NT2/D1 (cell line): ENCODE data around the gene PRSS35.

ENCODE experiments used
- SUZ12 ChIP-seq: IDR thresholded peaks from 2 replicates; pipeline ENCODE4 v1.6.1; 2011; ENCODE audit not compliant: insufficient read length, insufficient read depth; ENCODE audit errors: extremely low read depth
- YY1 ChIP-seq: IDR thresholded peaks from 2 replicates; pipeline ENCODE4 v1.6.1; 2011; ENCODE audit not compliant: insufficient read length, insufficient read depth
- ZNF274 ChIP-seq: IDR thresholded peaks from 2 replicates; pipeline ENCODE4 v1.6.1; 2011; ENCODE audit warnings: mild to moderate bottlenecking, low read depth, low read length

DNA sequence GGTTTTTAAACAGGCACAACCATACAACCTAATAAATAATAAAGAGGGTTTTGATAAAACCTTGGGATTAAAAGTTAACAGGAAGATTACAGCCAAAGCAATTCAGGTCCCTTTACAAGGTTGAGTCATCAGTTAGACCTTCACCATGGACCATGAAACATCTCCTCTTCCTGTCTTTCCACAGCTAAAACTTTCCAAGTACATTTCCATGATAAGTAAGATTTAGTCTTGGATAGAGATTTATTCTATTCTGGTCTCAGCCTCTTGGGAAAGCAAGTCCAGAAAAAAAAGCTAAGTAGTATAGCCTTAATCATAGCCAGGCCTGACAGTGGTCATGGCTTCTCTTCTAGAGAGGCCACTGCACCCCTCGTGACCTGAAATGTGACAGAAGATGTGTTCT lies 2.9 kb upstream of the PRSS35 start:
- TF ChIP-seq YY1 (no peak), ZNF274 (no peak), SUZ12 (no peak)
